Measurements from ENCODE around the gene SPEG. TPM values are rescaled to one million over a fixed set of nuclear protein-coding genes. Genes with fewer than 3 reads are reported as not detected.

SPEG gene
- total RNA-seq, 1 donor from 2014 or later: 6.1 TPM

DNA sequence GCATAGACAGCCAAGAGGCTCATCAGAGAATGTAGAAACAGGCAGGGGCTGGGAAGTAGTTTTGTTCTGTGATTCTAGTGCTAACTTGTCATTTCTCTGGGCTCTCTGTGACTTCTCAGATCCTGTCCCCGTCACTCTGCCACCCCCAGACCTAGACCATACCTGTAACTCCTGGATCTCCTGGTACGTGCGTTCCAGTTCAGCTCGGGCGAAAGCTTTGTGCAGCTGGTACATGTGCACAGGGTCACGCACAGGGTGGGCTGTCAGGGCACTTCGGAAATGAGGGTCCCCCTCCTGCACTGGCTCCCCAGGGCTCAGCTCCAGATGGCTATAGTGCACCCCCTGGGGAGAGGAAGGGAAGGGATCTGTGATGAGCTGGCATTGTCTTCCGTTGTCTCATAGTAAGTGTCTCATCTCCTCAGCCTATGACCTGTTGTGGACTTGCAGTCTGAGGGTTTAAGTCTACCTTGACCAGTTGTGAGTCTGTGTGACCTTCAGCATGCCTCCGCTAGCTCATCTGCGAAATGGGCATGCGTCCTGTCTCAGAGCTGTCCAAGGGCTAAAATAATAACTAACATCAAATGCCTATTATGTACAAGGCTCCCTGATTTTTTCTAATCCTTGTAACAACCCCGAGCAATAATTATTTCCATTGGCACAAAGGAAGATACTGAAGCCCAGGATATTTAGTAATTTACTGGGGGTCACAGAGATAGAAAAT, 106.3 kb downstream of the SPEG start:
- H3K4me1 Mint-ChIP-seq (ENCODE audit: unreplicated experiment): peaks cover 29% of the 10 kb centered on the region
- no peak for TF ChIP-seq CTCF (IDR thresholded peaks at IDR 0.05; ENCODE audit: unreplicated experiment)
- no peaks in the 10 kb centered on the region for H3K9me3 Mint-ChIP-seq (ENCODE audit: unreplicated experiment)
- H3K27me3 Mint-ChIP-seq (ENCODE audit: unreplicated experiment): peaks cover 24% of the 10 kb centered on the region
- DNase-seq (ENCODE audit: low spot score): no peak
- H3K27ac Mint-ChIP-seq (ENCODE audit: unreplicated experiment): peak overlapping the region; percentile 61
- peaks cover 11% of the 10 kb centered on the region for H3K36me3 Mint-ChIP-seq (ENCODE audit: low read depth, unreplicated experiment)
- peak overlapping the region; percentile 9 for H3K4me3 Mint-ChIP-seq (ENCODE audit: unreplicated experiment)

DNA sequence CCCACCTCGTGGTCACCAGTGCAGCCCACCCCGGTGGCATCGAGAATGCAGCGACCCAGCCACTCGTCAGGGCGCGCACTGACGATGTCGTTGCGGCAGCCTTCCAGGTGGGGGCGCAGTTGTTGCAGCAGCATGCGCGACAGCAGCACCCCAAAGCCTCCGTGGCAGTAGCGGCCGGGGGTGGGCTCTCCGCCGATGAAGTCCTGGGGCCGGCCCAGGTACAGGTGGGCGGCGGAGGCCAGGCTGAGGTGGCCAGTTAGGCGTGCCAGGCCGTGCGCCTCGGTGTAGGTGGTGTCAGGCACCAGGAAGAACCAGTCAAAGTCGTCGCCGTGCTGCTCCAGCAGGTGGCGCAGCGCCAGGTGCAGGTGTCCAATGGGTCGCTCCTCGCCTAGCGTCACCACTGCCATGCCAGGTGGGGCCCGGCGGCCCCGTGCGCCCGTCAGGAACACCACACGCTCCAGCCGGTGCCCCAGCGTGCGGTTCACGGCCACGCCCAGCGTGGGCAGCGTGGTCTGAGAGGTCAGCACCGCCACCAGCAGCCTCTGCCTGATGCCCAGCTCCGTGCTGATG, 107.1 kb downstream of the SPEG start:
- peak; percentile 100 for TF ChIP-seq CTCF (IDR thresholded peaks at IDR 0.05; ENCODE audit: unreplicated experiment)
- Mint-ChIP-seq H3K9me3 (ENCODE audit: unreplicated experiment) (no peaks in the 10 kb centered on the region), H3K27me3 (ENCODE audit: unreplicated experiment) (peaks cover 31% of the 10 kb centered on the region), H3K4me1 (ENCODE audit: unreplicated experiment) (peaks cover 25% of the 10 kb centered on the region), H3K27ac (ENCODE audit: unreplicated experiment) (no peak overlapping the region), H3K36me3 (ENCODE audit: low read depth, unreplicated experiment) (peaks cover 17% of the 10 kb centered on the region), H3K4me3 (ENCODE audit: unreplicated experiment) (peak overlapping the region; percentile 9)
- peak; percentile 86 for DNase-seq (ENCODE audit: low spot score)

DNA sequence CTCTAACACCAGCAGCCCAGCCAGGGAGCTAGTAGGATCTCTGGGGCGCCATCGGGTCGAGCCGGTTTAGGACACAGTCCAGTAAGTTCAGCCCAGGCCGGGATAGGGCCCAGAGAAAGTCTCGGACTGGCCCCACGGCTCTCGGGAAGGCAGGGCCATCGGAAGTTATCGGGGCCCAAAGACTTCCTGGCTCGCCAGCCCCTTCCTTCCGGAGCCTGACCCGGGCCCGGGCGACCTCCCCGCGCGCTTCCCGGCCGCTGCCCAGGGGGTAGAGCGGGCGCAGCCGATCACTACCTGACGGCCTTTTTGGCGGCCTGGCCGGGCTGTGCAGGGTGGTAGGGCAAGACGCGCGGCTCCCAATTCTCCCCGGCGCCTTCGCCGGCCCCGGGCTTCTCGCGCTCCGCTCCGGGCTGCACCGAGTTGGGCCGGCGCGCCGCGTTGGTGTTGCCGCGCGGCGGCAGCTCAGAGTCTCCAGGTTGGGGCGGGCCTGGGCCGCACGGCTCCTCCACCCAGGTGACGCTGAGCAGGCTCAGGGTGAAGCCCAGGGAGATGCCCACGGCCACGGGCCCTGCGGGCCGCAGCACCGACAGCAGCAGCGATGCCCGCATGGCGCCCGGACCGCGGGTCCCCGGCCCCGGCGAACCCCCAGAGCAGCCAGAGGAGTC, 108.4 kb downstream of the SPEG start:
- Mint-ChIP-seq H3K9me3 (ENCODE audit: unreplicated experiment) (no peaks in the 10 kb centered on the region), H3K4me1 (ENCODE audit: unreplicated experiment) (peaks cover 15% of the 10 kb centered on the region), H3K27me3 (ENCODE audit: unreplicated experiment) (peaks cover 36% of the 10 kb centered on the region), H3K27ac (ENCODE audit: unreplicated experiment) (no peak overlapping the region), H3K4me3 (ENCODE audit: unreplicated experiment) (no peak overlapping the region), H3K36me3 (ENCODE audit: low read depth, unreplicated experiment) (peaks cover 18% of the 10 kb centered on the region)
- peak; percentile 62 for DNase-seq (ENCODE audit: low spot score)
- TF ChIP-seq CTCF (IDR thresholded peaks at IDR 0.05; ENCODE audit: unreplicated experiment): no peak

DNA sequence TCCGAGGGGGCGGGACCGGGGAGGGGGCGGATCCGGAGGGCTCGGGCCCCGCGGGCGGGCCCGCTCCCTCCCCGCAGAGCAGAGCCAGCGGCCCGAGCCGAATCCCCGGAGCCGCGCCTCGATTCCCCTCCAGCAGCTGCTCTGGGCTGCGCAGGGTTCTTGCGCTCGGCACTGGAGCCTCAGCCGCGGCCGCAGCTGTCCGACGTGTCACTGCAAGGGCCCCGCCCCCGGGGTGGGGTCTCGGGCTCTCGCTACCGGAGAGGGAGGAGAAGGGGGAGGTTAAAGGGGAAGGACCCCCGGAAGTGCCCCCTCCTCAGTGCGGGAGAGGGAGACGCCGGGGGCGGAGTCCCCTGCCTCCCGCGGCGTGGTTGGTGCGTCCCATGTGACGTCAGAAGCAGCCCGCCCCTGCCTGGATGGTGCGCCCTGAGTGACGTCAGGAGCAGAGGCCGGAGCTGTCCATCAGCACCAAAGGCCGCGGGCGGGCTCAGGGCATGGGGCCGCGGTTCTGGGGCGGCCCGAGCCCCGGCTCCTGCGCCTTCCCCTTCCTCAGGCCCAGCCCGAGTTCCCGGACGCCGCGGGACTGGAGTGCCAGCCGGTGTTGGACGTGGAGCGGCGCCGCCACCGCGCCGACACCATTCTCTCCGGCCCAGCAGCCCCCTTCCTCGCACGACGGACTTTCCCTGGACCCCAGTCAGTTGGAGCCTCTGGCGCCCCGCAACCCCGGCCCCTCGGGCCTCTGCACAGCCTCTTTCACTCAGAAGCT, 109.1 kb downstream of the SPEG start, which contains the start of the genes CHPF and TMEM198:
CHPF (minus strand) TSS at position 214 of the 763 bp plus-strand sequence. CDS start 271 bp downstream, outside the sequence.
TMEM198 (plus strand) TSS at position 433 of the 763 bp plus-strand sequence. CDS start 700 bp downstream, outside the sequence.
- DNase-seq (ENCODE audit: low spot score): peak; percentile 91
- Mint-ChIP-seq H3K36me3 (ENCODE audit: low read depth, unreplicated experiment) (peaks cover 23% of the 10 kb centered on the region), H3K27me3 (ENCODE audit: unreplicated experiment) (peaks cover 43% of the 10 kb centered on the region), H3K4me3 (ENCODE audit: unreplicated experiment) (peak within 1 kb of the TSS; percentile 81), H3K4me1 (ENCODE audit: unreplicated experiment) (peaks cover 15% of the 10 kb centered on the region), H3K27ac (ENCODE audit: unreplicated experiment) (peak within 1 kb of the TSS; percentile 74), H3K9me3 (ENCODE audit: unreplicated experiment) (no peaks in the 10 kb centered on the region)
- TF ChIP-seq CTCF (IDR thresholded peaks at IDR 0.05; ENCODE audit: unreplicated experiment): no peak

Measured in endothelial cell (in vitro differentiated cells).